Activated CD8-positive, alpha-beta T cell treated with anti-CD3 and anti-CD28 coated beads for 36 hours (primary cell): ENCODE measurements around the gene SLC24A3. TPM values are rescaled to one million over a fixed set of nuclear protein-coding genes. Genes with fewer than 3 reads are reported as not detected.

Experiments
- ATAC-seq: fragments of 200-7000 bp; cut with Tn5 transposase; one replicate; pipeline ENCODE4 v1.10.0; 2021; ENCODE audit warnings: mild to moderate bottlenecking, moderate library complexity
- CTCF ChIA-PET: fragments of 350-600 bp; sonication (Branson Sonifier 250); formaldehyde crosslinking; loops from one replicate; lab custom pipeline; 2021; ENCODE audit warnings: antibody characterized with exemption; lab: Charles Lee
- POLR2A ChIA-PET: fragments of 350-600 bp; sonication (Branson Sonifier 250); formaldehyde crosslinking; loops from one replicate; lab custom pipeline; 2021; ENCODE audit warnings: antibody characterized with exemption; lab: Charles Lee
- DNase-seq: peaks from one replicate; pipeline ENCODE4 v3.0.0-alpha.2; 2020
- H3K27ac Mint-ChIP-seq: one replicate; pipeline ENCODE4 v1.8.0; 2021; ENCODE audit warnings: mild to moderate bottlenecking, mixed read lengths
- H3K27me3 Mint-ChIP-seq: one replicate; pipeline ENCODE4 v1.8.0; 2021; ENCODE audit warnings: mixed read lengths
- H3K36me3 Mint-ChIP-seq: one replicate; pipeline ENCODE4 v1.8.0; 2021; ENCODE audit warnings: low read depth, mixed read lengths
- H3K4me1 Mint-ChIP-seq: one replicate; pipeline ENCODE4 v1.8.0; 2021; ENCODE audit warnings: low read depth, mixed read lengths
- H3K4me3 Mint-ChIP-seq: one replicate; pipeline ENCODE4 v1.8.0; 2021; ENCODE audit warnings: mild to moderate bottlenecking, moderate library complexity, mixed read lengths
- H3K9me3 Mint-ChIP-seq: one replicate; pipeline ENCODE4 v1.8.0; 2021; ENCODE audit warnings: mixed read lengths
- intact Hi-C: fragments of 100-400 bp; cut with micrococcal nuclease; formaldehyde crosslinking; loops from one replicate; pipeline ENCODE4 v1.10.0; 2022
- total RNA-seq, 2 experiments: library from RNA; stranded (reverse); gene quantifications; one replicate each; pipeline ENCODE4 v1.2.3, GENCODE V29; 2021
- TF ChIP-seq, protein P1 (sequence below): fragments of 200-600 bp; IDR thresholded peaks from one replicate; pipeline ENCODE4 v1.8.0; 2022; ENCODE audit warnings: antibody characterized with exemption, mild to moderate bottlenecking

SLC24A3 gene
- total RNA-seq, 2 experiments from 2014 or later: not detected

DNA sequence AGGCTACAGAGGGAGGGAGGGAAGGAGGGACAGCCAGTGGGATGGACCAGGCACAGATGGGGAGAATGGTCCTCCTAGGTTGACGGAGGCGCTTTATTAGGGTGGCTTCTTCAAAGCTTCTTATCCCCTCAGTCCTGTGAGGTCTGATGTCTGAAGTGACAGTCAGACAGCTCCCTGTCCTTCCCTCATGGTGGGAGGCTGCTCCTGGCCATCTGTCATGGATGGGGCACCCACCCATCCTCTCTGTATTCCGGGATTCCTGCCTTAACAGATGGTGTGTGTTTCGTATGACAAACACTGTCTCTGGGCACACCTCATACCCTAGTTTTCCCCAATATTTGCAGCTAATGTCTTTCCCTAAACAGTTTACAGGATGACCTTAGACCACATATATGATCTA is 553.5 kb downstream of the SLC24A3 start:
- CTCF ChIA-PET: no interaction called here
- ATAC-seq: no peak
- peaks cover 12% of the 10 kb centered on the region for H3K27me3 Mint-ChIP-seq

DNA sequence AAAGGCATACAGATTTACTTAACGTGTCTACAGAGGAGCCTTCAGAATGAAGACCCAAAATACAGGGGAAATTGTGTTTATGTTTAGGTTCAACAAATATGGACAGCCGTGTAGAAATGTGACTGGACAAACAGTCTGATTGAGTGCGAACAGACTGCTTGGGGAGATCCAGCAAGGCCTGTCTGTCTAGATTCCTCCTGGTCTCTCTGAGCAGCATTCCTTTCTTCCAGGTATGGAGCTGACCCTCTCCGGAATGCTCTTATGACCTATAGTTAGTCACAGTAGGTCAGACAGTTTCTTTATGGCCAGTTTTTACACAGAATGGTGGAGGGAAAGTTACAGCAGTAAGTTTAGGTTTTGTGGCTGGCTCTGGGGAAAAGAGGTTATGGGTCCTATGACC is 554.6 kb downstream of the SLC24A3 start:
- DNase-seq (no peak), ATAC-seq (no peak)
- intact Hi-C loops: no loop called here
- TF ChIP-seq, protein P1, sequence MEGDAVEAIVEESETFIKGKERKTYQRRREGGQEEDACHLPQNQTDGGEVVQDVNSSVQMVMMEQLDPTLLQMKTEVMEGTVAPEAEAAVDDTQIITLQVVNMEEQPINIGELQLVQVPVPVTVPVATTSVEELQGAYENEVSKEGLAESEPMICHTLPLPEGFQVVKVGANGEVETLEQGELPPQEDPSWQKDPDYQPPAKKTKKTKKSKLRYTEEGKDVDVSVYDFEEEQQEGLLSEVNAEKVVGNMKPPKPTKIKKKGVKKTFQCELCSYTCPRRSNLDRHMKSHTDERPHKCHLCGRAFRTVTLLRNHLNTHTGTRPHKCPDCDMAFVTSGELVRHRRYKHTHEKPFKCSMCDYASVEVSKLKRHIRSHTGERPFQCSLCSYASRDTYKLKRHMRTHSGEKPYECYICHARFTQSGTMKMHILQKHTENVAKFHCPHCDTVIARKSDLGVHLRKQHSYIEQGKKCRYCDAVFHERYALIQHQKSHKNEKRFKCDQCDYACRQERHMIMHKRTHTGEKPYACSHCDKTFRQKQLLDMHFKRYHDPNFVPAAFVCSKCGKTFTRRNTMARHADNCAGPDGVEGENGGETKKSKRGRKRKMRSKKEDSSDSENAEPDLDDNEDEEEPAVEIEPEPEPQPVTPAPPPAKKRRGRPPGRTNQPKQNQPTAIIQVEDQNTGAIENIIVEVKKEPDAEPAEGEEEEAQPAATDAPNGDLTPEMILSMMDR: no peak
- POLR2A ChIA-PET: no interaction called here
- CTCF ChIA-PET: no interaction called here
- Mint-ChIP-seq H3K4me3 (no peak overlapping the region), H3K4me1 (no peaks in the 10 kb centered on the region), H3K27me3 (peaks cover 10% of the 10 kb centered on the region), H3K36me3 (no peaks in the 10 kb centered on the region), H3K9me3 (no peaks in the 10 kb centered on the region), H3K27ac (no peak overlapping the region)

More for the DNA sequence above, 553.5 kb downstream of the SLC24A3 start:
- no peaks in the 10 kb centered on the region for H3K4me1 Mint-ChIP-seq
- H3K4me3 Mint-ChIP-seq: no peak overlapping the region
- no peak for DNase-seq
- H3K9me3 Mint-ChIP-seq: no peaks in the 10 kb centered on the region
- H3K36me3 Mint-ChIP-seq: no peaks in the 10 kb centered on the region
- H3K27ac Mint-ChIP-seq: no peak overlapping the region
- TF ChIP-seq, protein P1: no peak
- POLR2A ChIA-PET: no interaction called here
- intact Hi-C loops: no loop called here

DNA sequence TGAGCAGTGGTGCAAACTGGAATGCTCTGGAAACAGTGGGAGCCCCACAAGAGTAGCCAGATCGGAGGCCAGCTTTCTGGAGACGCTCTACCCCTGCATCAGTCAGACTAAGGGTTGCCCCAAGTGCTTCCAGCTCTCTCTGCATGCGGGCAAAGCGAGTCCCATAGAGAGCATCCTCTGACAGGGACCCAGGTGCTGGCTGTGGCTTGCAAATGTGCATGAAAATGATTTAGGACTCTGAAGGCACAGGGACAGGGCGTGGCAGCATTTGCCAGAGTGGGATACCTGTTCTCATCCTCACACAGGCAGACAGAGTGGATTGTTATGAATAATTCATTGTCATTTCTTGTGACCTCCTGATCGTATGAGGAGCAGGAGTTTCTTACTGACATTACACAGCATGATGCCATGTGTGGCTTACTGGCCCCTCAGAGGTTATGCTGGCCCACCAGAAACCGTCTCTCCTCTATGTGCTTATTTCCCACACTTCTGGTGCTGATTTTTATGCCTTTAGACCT is 555.9 kb downstream of the SLC24A3 start:
- H3K9me3 Mint-ChIP-seq: no peaks in the 10 kb centered on the region

DNA sequence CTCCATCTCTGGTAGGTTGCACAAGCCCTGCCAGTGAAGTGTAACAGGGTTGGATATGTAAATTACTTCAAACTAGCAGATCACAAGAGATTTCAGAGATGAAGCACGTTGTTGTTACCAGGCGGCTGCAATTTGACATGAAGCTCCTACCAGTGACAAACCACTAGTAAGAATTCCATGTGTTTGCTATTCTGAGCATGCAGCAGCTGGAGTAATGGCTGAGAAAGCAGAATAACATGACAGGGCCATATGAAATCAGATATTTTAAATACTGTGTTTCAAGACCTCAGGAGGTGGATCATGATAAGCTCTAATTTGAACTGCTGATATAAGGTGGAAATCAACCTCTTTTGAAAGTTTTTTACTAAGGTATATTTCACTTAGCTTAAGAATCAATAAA is 557.1 kb downstream of the SLC24A3 start:
- ChIA-PET POLR2A (interaction anchor here (0.6 kb wide), 1 partner anchor 11 kb away, joined by 3 read pairs; no protein-coding TSS in a partner anchor), CTCF (interaction anchor here (1.1 to 1.2 kb wide), 2 partner anchors 10 to 133 kb away, joined by 3 to 7 read pairs; no protein-coding TSS in a partner anchor)
- Mint-ChIP-seq H3K27me3 (peaks cover 12% of the 10 kb centered on the region), H3K36me3 (no peaks in the 10 kb centered on the region), H3K4me3 (no peak overlapping the region), H3K27ac (no peak overlapping the region), H3K9me3 (no peaks in the 10 kb centered on the region), H3K4me1 (no peaks in the 10 kb centered on the region)
- TF ChIP-seq, protein P1: no peak
- no peak for ATAC-seq
- DNase-seq: no peak
- intact Hi-C loops: no loop called here

More for the DNA sequence above, 555.9 kb downstream of the SLC24A3 start:
- Mint-ChIP-seq H3K4me1 (no peaks in the 10 kb centered on the region), H3K4me3 (no peak overlapping the region), H3K27me3 (peaks cover 10% of the 10 kb centered on the region), H3K27ac (no peak overlapping the region), H3K36me3 (no peaks in the 10 kb centered on the region)
- POLR2A ChIA-PET: no interaction called here
- no peak for DNase-seq
- intact Hi-C loops: no loop called here
- TF ChIP-seq, protein P1: no peak
- no peak for ATAC-seq
- CTCF ChIA-PET: no interaction called here

DNA sequence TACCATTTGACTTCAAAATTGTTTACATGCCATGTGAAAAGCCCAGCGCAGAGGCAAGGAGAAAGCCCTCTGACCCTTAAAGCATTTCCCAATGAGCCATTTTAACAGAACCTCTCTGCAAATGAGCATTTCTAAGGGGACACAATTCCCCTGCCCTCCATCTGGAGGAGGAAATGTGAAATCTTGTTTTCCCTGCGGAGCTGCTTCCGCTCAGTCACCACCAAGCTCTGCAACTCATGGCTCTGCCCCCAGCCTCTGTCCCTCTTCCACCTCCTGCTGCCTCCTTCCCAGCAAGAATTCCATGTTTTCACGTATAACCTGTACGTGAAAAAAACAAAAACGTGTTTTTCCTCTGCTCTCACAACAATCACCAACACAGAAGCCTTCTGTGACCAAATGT is 557.9 kb downstream of the SLC24A3 start:
- CTCF ChIA-PET: interaction anchor here (1.1 kb wide), 1 partner anchor 9 kb away, joined by 7 read pairs; no protein-coding TSS in a partner anchor
- no peak for ATAC-seq
- H3K27ac Mint-ChIP-seq: no peak overlapping the region
- TF ChIP-seq, protein P1: no peak
- no peaks in the 10 kb centered on the region for H3K9me3 Mint-ChIP-seq
- intact Hi-C loops: no loop called here
- POLR2A ChIA-PET: no interaction called here
- no peaks in the 10 kb centered on the region for H3K36me3 Mint-ChIP-seq
- H3K4me3 Mint-ChIP-seq: no peak overlapping the region
- DNase-seq: no peak
- H3K4me1 Mint-ChIP-seq: no peaks in the 10 kb centered on the region
- peaks cover 12% of the 10 kb centered on the region for H3K27me3 Mint-ChIP-seq
